Stomach (tissue), 9 donors: ENCODE measurements around the gene SLC16A8. TPM values are rescaled to one million over a fixed set of nuclear protein-coding genes. Genes with fewer than 3 reads are reported as not detected.
"Not testable (repeated sequence)": the region's sequence is repeated elsewhere in the genome, so short reads cannot be mapped to it uniquely, and the experiment has no call there.

Experiments used
- DNase-seq, 2 donors: peaks; one replicate each; pipeline versions ENCODE4 v3.0.0 to v3.0.0-alpha.2; 2013 to 2019
- H3K27ac ChIP-seq, 5 donors: fragments of 200-600 bp in 4 of 5; sonication (generic) in 4 of 5; one replicate each; pipeline ENCODE4 v1.5.1; 2013 to 2019; ENCODE audit warnings: mild to moderate bottlenecking in 1 of 5, moderate library complexity in 1 of 5
- H3K27me3 ChIP-seq, 3 donors: fragments of 200-600 bp; sonication (generic); one replicate each; pipeline ENCODE4 v1.5.1; 2017 to 2019; ENCODE audit warnings: mixed run types in 1 of 3
- H3K36me3 ChIP-seq, 4 donors: fragments of 200-600 bp; sonication (generic); 1 replicate in 3 of 4; 2 replicates in 1 of 4; pipeline ENCODE4 v1.5.1; 2016 to 2019
- H3K4me1 ChIP-seq, 4 donors: fragments of 200-600 bp; sonication (generic); one replicate each; pipeline ENCODE4 v1.5.1; 2016 to 2019
- H3K4me3 ChIP-seq, 4 donors: fragments of 200-600 bp; sonication (generic) in 3 of 4; one replicate each; pipeline ENCODE4 v1.5.1; 2016 to 2019; ENCODE audit warnings: mild to moderate bottlenecking in 1 of 4
- H3K9me3 ChIP-seq, 4 donors: fragments of 200-600 bp; sonication (generic); one replicate each; pipeline ENCODE4 v1.5.1; 2016 to 2019
- CTCF ChIP-seq, 7 experiments: fragments of 450-650 bp in 4 of 7; fragments of 200-600 bp in 3 of 7; sonication (generic) in 3 of 7; IDR thresholded peaks; one replicate each; pipeline ENCODE4 v1.5.1; 2016 to 2019; ENCODE audit warnings: antibody characterized with exemption in 7 of 7, control low read depth in 2 of 7, mild to moderate bottlenecking in 1 of 7
- EP300 ChIP-seq: sonication (generic); formaldehyde crosslinking; IDR thresholded peaks from one replicate; pipeline ENCODE4 v1.6.1; 2017; ENCODE audit warnings: antibody characterized with exemption
- POLR2A ChIP-seq, 4 donors: fragments of 450-650 bp; IDR thresholded peaks; one replicate each; pipeline ENCODE4 v1.6.1; 2016; ENCODE audit warnings: antibody characterized with exemption in 4 of 4, control low read depth in 2 of 4, mild to moderate bottlenecking in 1 of 4, moderate library complexity in 1 of 4
- POLR2AphosphoS5 ChIP-seq, 3 donors: sonication (generic); formaldehyde crosslinking; IDR thresholded peaks; one replicate each; pipeline ENCODE4 v1.6.1; 2016; ENCODE audit warnings: antibody characterized with exemption in 3 of 3
- WGBS, 5 donors: extraction: QIAGEN DNeasy Blood & Tissue Kit in 3 of 5; methylation state at CpG; one replicate each; pipeline versions ENCODE4 v1.1.5 to v1.1.7; 2013 to 2018; 5-methylcytosine and 5-hydroxymethylcytosine counted together
- intact Hi-C: fragments of 100-400 bp; cut with DNase I; formaldehyde crosslinking; loops from one replicate; pipeline ENCODE4 v1.15.1; 2023; ENCODE audit warnings: low total_unique reads
- polyA plus RNA-seq, 3 donors: library from polyadenylated mRNA; stranded (reverse); fragments of 200-250 nt; gene quantifications; one replicate each; pipeline ENCODE4 v1.2.3, GENCODE V29; 2013
- total RNA-seq, 5 donors: library from RNA; depleted of rRNA; stranded (reverse); fragments of >200 nt; gene quantifications; one replicate each; pipeline versions ENCODE4 v1.1.0 to v1.2.3, GENCODE V29; 2014 to 2016
- donor health status: healthy with polysubstance abuse.
- donor health status: Bipolar disorder and iron deficiency.
- donor health status: healthy.

SLC16A8 gene
- total and polyA plus RNA-seq, 8 donors, result 0.48 TPM; not detected in 7

GRCh38 chr22:38122616-38123015 lies 38.6 kb upstream of the SLC16A8 start:
- WGBS, 5 donors, result 74 to 85% (median 83%) methylated on average over 3 to 6 of the region's 6 CpGs

GRCh38 chr22:38120359-38121110 lies 36.6 kb upstream of the SLC16A8 start:
- DNase-seq, result peak in 1 of 2 donors; percentile 39
- Histone ChIP-seq H3K27ac (no peak overlapping the region), H3K27me3 (no peaks in the 10 kb centered on the region), H3K4me3 (no peak overlapping the region), H3K9me3 (no peaks in the 10 kb centered on the region), H3K36me3 (peaks cover 0 to 19% (median 8%) of the 10 kb centered on the region in 4 donors), H3K4me1 (no peaks in the 10 kb centered on the region)
- TF ChIP-seq CTCF (IDR thresholded peaks at IDR 0.05) (no peak), EP300 (no peak), POLR2AphosphoS5 (IDR thresholded peaks at IDR 0.05) (no peak), POLR2A (IDR thresholded peaks at IDR 0.05) (no peak)
- WGBS, 5 donors, result 74 to 86% (median 77%) methylated on average over 14 to 28 of the region's 28 CpGs
- intact Hi-C loops, result no loop called here

More at GRCh38 chr22:38122616-38123015, 38.6 kb upstream of the SLC16A8 start:
- no peaks in the 10 kb centered on the region for H3K27me3 ChIP-seq
- DNase-seq, result peak in 1 of 2 donors; percentile 2
- H3K9me3 ChIP-seq, result no peaks in the 10 kb centered on the region
- H3K4me1 ChIP-seq, result no peaks in the 10 kb centered on the region
- H3K36me3 ChIP-seq, result peaks cover 0 to 32% (median 21%) of the 10 kb centered on the region in 4 donors
- no peak overlapping the region for H3K27ac ChIP-seq
- TF ChIP-seq CTCF (IDR thresholded peaks at IDR 0.05) (no peak), POLR2AphosphoS5 (IDR thresholded peaks at IDR 0.05) (no peak), POLR2A (IDR thresholded peaks at IDR 0.05) (no peak), EP300 (no peak)
- H3K4me3 ChIP-seq, result no peak overlapping the region
- intact Hi-C loops, result no loop called here

- H3K36me3 ChIP-seq, result peaks cover 0 to 16% (median 7%) of the 10 kb centered on the region in 4 donors
- H3K4me1 ChIP-seq, H3K27me3 ChIP-seq, intact Hi-C loops, H3K27ac ChIP-seq, H3K4me3 ChIP-seq, DNase-seq, H3K9me3 ChIP-seq: not testable (repeated sequence)
- WGBS, 5 donors, result 88 to 96% (median 90%) methylated on average over 2 of the region's 2 CpGs
Measured at GRCh38 chr22:38118747-38119146, 34.8 kb upstream of the SLC16A8 start.

- no peak overlapping the region for H3K4me3 ChIP-seq
- intact Hi-C loops, result no loop called here
- TF ChIP-seq POLR2AphosphoS5 (IDR thresholded peaks at IDR 0.05), result no peak
- no peak for TF ChIP-seq EP300
- no peak for TF ChIP-seq CTCF (IDR thresholded peaks at IDR 0.05)
- TF ChIP-seq POLR2A (IDR thresholded peaks at IDR 0.05), result no peak
- DNase-seq, result no peak
- H3K9me3 ChIP-seq, result no peaks in the 10 kb centered on the region
- H3K27ac ChIP-seq, result no peak overlapping the region
- peaks cover 0 to 9% (median 8%) of the 10 kb centered on the region in 4 donors for H3K4me1 ChIP-seq
- 87 to 93% (median 89%) methylated on average over 3 of the region's 3 CpGs for WGBS, 5 donors
- no peaks in the 10 kb centered on the region for H3K27me3 ChIP-seq
- H3K36me3 ChIP-seq, result peaks cover 0 to 18% (median 7%) of the 10 kb centered on the region in 4 donors
Measured at GRCh38 chr22:38118182-38118581, 34.2 kb upstream of the SLC16A8 start.

GRCh38 chr22:38117556-38117955 lies 33.6 kb upstream of the SLC16A8 start:
- H3K4me1 ChIP-seq, H3K27me3 ChIP-seq, intact Hi-C loops, H3K9me3 ChIP-seq, H3K27ac ChIP-seq, H3K4me3 ChIP-seq, DNase-seq: not testable (repeated sequence)
- 94 to 97% (median 95%) methylated on average over 10 of the region's 10 CpGs for WGBS, 5 donors
- peaks cover 0 to 20% (median 8%) of the 10 kb centered on the region in 4 donors for H3K36me3 ChIP-seq
